Esophagus (tissue), 2 donors: ENCODE results near the gene LHPP. TPM values are rescaled to one million over a fixed set of nuclear protein-coding genes. Genes with fewer than 3 reads are reported as not detected.

ENCODE experiments used
- H3K27ac ChIP-seq, 2 donors: one replicate each; pipeline ENCODE4 v1.5.1; 2013; ENCODE audit warnings: low read depth in 2 of 2, mild to moderate bottlenecking in 2 of 2, inconsistent platforms in 1 of 2, low read length in 1 of 2, moderate library complexity in 1 of 2
- H3K27me3 ChIP-seq, 2 donors: one replicate each; pipeline ENCODE4 v1.6.1; 2013; ENCODE audit warnings: low read length in 2 of 2, control low read depth in 1 of 2, mild to moderate bottlenecking in 1 of 2; ENCODE audit not compliant: insufficient read depth in 2 of 2, control insufficient read depth in 1 of 2
- H3K36me3 ChIP-seq, 2 donors: one replicate each; pipeline ENCODE4 v1.6.1; 2013; ENCODE audit warnings: low read length in 1 of 2; ENCODE audit not compliant: control insufficient read depth in 2 of 2, insufficient read depth in 2 of 2
- H3K4me1 ChIP-seq, 2 donors: one replicate each; pipeline ENCODE4 v1.6.1; 2013; ENCODE audit warnings: low read length in 1 of 2; ENCODE audit not compliant: control insufficient read depth in 2 of 2, insufficient read depth in 2 of 2
- H3K4me3 ChIP-seq, 2 donors: one replicate each; pipeline ENCODE4 v1.5.1; 2013; ENCODE audit warnings: low read length in 2 of 2, mild to moderate bottlenecking in 2 of 2, low read depth in 1 of 2, moderate library complexity in 1 of 2
- H3K9me3 ChIP-seq, 2 donors: one replicate each; pipeline ENCODE4 v1.6.1; 2013; ENCODE audit warnings: mild to moderate bottlenecking in 2 of 2, low read depth in 1 of 2, low read length in 1 of 2, moderate library complexity in 1 of 2; ENCODE audit not compliant: control insufficient read depth in 2 of 2, insufficient read depth in 1 of 2
- WGBS, 2 donors: extraction: QIAGEN DNeasy Blood & Tissue Kit; methylation state at CpG; one replicate each; pipeline ENCODE4 v1.1.7; 2013; 5-methylcytosine and 5-hydroxymethylcytosine counted together
- polyA plus RNA-seq, 2 donors: library from polyadenylated mRNA; stranded (reverse); fragments of 200-250 nt; gene quantifications; one replicate each; pipeline ENCODE4 v1.2.3, GENCODE V29; 2013
- donor health status: healthy with polysubstance abuse.
- donor health status: Bipolar disorder and iron deficiency.

The LHPP gene
- polyA plus RNA-seq, 2 donors = 23.0 to 23.4 TPM

- H3K4me3 ChIP-seq = no peak overlapping the region
- H3K9me3 ChIP-seq = no peaks in the 10 kb centered on the region
- H3K36me3 ChIP-seq = peaks cover 0 to 6% of the 10 kb centered on the region in 2 donors
- peaks cover 27 to 36% of the 10 kb centered on the region in 2 donors for H3K4me1 ChIP-seq
- H3K27me3 ChIP-seq = no peaks in the 10 kb centered on the region
- 99 to 100% methylated on average over 8 of the region's 8 CpGs for WGBS, 2 donors
- H3K27ac ChIP-seq = no peak overlapping the region
These were observed 176.1 kb downstream of the LHPP start for GRCh38 chr10:124637746-124638145.

GRCh38 chr10:124639206-124639605 lies 177.6 kb downstream of the LHPP start:
- H3K27me3 ChIP-seq = no peaks in the 10 kb centered on the region
- H3K36me3 ChIP-seq = peaks cover 0 to 6% of the 10 kb centered on the region in 2 donors
- H3K9me3 ChIP-seq = no peaks in the 10 kb centered on the region
- 78 to 85% methylated on average over 6 of the region's 6 CpGs for WGBS, 2 donors
- peaks cover 27 to 34% of the 10 kb centered on the region in 2 donors for H3K4me1 ChIP-seq
- H3K27ac ChIP-seq = no peak overlapping the region
- no peak overlapping the region for H3K4me3 ChIP-seq

- WGBS, 2 donors = 91 to 99% methylated on average over 6 of the region's 6 CpGs
- Histone ChIP-seq H3K4me1 (peaks cover 27 to 34% of the 10 kb centered on the region in 2 donors), H3K4me3 (no peak overlapping the region)
These were observed 178.0 kb downstream of the LHPP start for GRCh38 chr10:124639646-124640045.

GRCh38 chr10:124640056-124640455 lies 178.4 kb downstream of the LHPP start:
- Histone ChIP-seq H3K4me1 (peaks cover 27 to 34% of the 10 kb centered on the region in 2 donors), H3K27ac (peak overlapping the region in 1 of 2 donors; percentile 77), H3K4me3 (no peak overlapping the region), H3K36me3 (peaks cover 0 to 6% of the 10 kb centered on the region in 2 donors), H3K27me3 (no peaks in the 10 kb centered on the region), H3K9me3 (no peaks in the 10 kb centered on the region)
- 69 to 79% methylated on average over 7 of the region's 7 CpGs for WGBS, 2 donors

More at GRCh38 chr10:124639646-124640045, 178.0 kb downstream of the LHPP start:
- Histone ChIP-seq H3K36me3 (peaks cover 0 to 6% of the 10 kb centered on the region in 2 donors), H3K9me3 (no peaks in the 10 kb centered on the region), H3K27ac (no peak overlapping the region), H3K27me3 (no peaks in the 10 kb centered on the region)

GRCh38 chr10:124640538-124641231 lies 179.1 kb downstream of the LHPP start:
- peaks cover 27 to 36% of the 10 kb centered on the region in 2 donors for H3K4me1 ChIP-seq
- WGBS, 2 donors = 48% methylated on average over 20 of the region's 20 CpGs
- no peaks in the 10 kb centered on the region for H3K9me3 ChIP-seq
- peaks cover 0 to 3% of the 10 kb centered on the region in 2 donors for H3K36me3 ChIP-seq
- no peaks in the 10 kb centered on the region for H3K27me3 ChIP-seq
- H3K27ac ChIP-seq = peak overlapping the region; percentile 15 to 77
- no peak overlapping the region for H3K4me3 ChIP-seq

- Histone ChIP-seq H3K27ac (peak overlapping the region; percentile 42 to 77), H3K9me3 (no peaks in the 10 kb centered on the region), H3K4me3 (no peak overlapping the region), H3K4me1 (peaks cover 27 to 41% of the 10 kb centered on the region in 2 donors), H3K36me3 (peaks cover 0 to 3% of the 10 kb centered on the region in 2 donors), H3K27me3 (no peaks in the 10 kb centered on the region)
- WGBS, 2 donors = 53 to 62% methylated on average over 15 of the region's 15 CpGs
These were observed 179.9 kb downstream of the LHPP start for GRCh38 chr10:124641282-124642087.

- peaks cover 33 to 46% of the 10 kb centered on the region in 2 donors for H3K4me1 ChIP-seq
These were observed 180.6 kb downstream of the LHPP start for GRCh38 chr10:124642088-124642710.

GRCh38 chr10:124643330-124644009 lies 181.8 kb downstream of the LHPP start:
- H3K27ac ChIP-seq = no peak overlapping the region
- peaks cover 0 to 3% of the 10 kb centered on the region in 2 donors for H3K36me3 ChIP-seq
- no peaks in the 10 kb centered on the region for H3K9me3 ChIP-seq
- WGBS, 2 donors = 93 to 94% methylated on average over 30 of the region's 30 CpGs
- H3K4me1 ChIP-seq = peaks cover 33 to 54% of the 10 kb centered on the region in 2 donors
- no peak overlapping the region for H3K4me3 ChIP-seq
- no peaks in the 10 kb centered on the region for H3K27me3 ChIP-seq

More at GRCh38 chr10:124642088-124642710, 180.6 kb downstream of the LHPP start:
- peak overlapping the region; percentile 42 to 77 for H3K27ac ChIP-seq
- peaks cover 0 to 3% of the 10 kb centered on the region in 2 donors for H3K36me3 ChIP-seq
- no peaks in the 10 kb centered on the region for H3K9me3 ChIP-seq
- H3K4me3 ChIP-seq = no peak overlapping the region
- no peaks in the 10 kb centered on the region for H3K27me3 ChIP-seq
- WGBS, 2 donors = 74 to 80% methylated on average over 20 of the region's 20 CpGs

- Histone ChIP-seq H3K27ac (no peak overlapping the region), H3K4me1 (peaks cover 32 to 59% of the 10 kb centered on the region in 2 donors), H3K9me3 (no peaks in the 10 kb centered on the region), H3K36me3 (peaks cover 0 to 3% of the 10 kb centered on the region in 2 donors), H3K27me3 (no peaks in the 10 kb centered on the region), H3K4me3 (no peak overlapping the region)
- 89 to 93% methylated on average over 4 of the region's 4 CpGs for whole genome bisulfite sequencing, 2 donors
These were observed 182.6 kb downstream of the LHPP start for GRCh38 chr10:124644236-124644635.
